H9 (cell line): Measurements from ENCODE around the gene FASTK. TPM values are rescaled to one million over a fixed set of nuclear protein-coding genes. Genes with fewer than 3 reads are reported as not detected.

Experiments
- DNase-seq: peaks from one replicate; pipeline ENCODE4 v3.0.0-alpha.2; 2017
- H2AFZ ChIP-seq: one replicate; pipeline ENCODE4 v1.6.1; 2013; ENCODE audit warnings: mild to moderate bottlenecking, low read length, control low read depth, moderate library complexity
- H2AK5ac ChIP-seq: 2 replicates; pipeline ENCODE4 v1.6.1; 2013; ENCODE audit warnings: low read length, control low read depth, mixed read lengths; ENCODE audit not compliant: insufficient read length
- H2BK120ac ChIP-seq: one replicate; pipeline ENCODE4 v1.6.1; 2013; ENCODE audit warnings: low read depth, mild to moderate bottlenecking, low read length, control low read depth, inconsistent platforms; ENCODE audit not compliant: poor library complexity, severe bottlenecking
- H2BK12ac ChIP-seq: 2 replicates; pipeline ENCODE4 v1.6.1; 2013; ENCODE audit warnings: low read length, control low read depth, mixed read lengths, low read depth; ENCODE audit not compliant: insufficient read length
- H2BK15ac ChIP-seq: 2 replicates; pipeline ENCODE4 v1.6.1; 2013; ENCODE audit warnings: low read depth, low read length, control low read depth
- H2BK20ac ChIP-seq: one replicate; pipeline ENCODE4 v1.6.1; 2013; ENCODE audit warnings: low read depth, mild to moderate bottlenecking, low read length, control low read depth, inconsistent platforms; ENCODE audit not compliant: poor library complexity, severe bottlenecking
- H2BK5ac ChIP-seq: 2 replicates; pipeline ENCODE4 v1.6.1; 2013; ENCODE audit warnings: low read length, control low read depth, mixed read lengths; ENCODE audit not compliant: insufficient read length
- H3K14ac ChIP-seq: 2 replicates; pipeline ENCODE4 v1.6.1; 2013; ENCODE audit warnings: low read length, control low read depth; ENCODE audit not compliant: insufficient read depth
- H3K18ac ChIP-seq: 2 replicates; pipeline ENCODE4 v1.6.1; 2013; ENCODE audit warnings: low read depth, mild to moderate bottlenecking, mixed read lengths, low read length, control low read depth; ENCODE audit not compliant: insufficient read length
- H3K23ac ChIP-seq: 2 replicates; pipeline ENCODE4 v1.6.1; 2013; ENCODE audit warnings: low read length, control low read depth, mixed read lengths, low read depth; ENCODE audit not compliant: insufficient read length
- H3K23me2 ChIP-seq: 2 replicates; pipeline ENCODE4 v1.6.1; 2013; ENCODE audit warnings: low read depth, mild to moderate bottlenecking, mixed read lengths, low read length, control low read depth; ENCODE audit not compliant: insufficient read length, poor library complexity, severe bottlenecking
- H3K27ac ChIP-seq: 2 replicates; pipeline ENCODE4 v1.5.1; 2013; ENCODE audit warnings: low read length, control low read depth, mixed read lengths, low read depth; ENCODE audit not compliant: insufficient read length
- H3K27me3 ChIP-seq: 2 replicates; pipeline ENCODE4 v1.6.1; 2013; ENCODE audit warnings: low read length, control low read depth, inconsistent platforms; ENCODE audit not compliant: insufficient read depth
- H3K4ac ChIP-seq: 2 replicates; pipeline ENCODE4 v1.6.1; 2013; ENCODE audit warnings: low read depth, mild to moderate bottlenecking, control low read depth, inconsistent platforms, low read length, moderate library complexity
- H3K4me1 ChIP-seq: 2 replicates; pipeline ENCODE4 v1.6.1; 2013; ENCODE audit warnings: low read length, control low read depth, inconsistent platforms; ENCODE audit not compliant: insufficient read depth
- H3K4me2 ChIP-seq: 2 replicates; pipeline ENCODE4 v1.6.1; 2013; ENCODE audit warnings: low read length, control low read depth, mixed read lengths; ENCODE audit not compliant: insufficient read length, insufficient read depth
- H3K56ac ChIP-seq: 2 replicates; pipeline ENCODE4 v1.6.1; 2013; ENCODE audit warnings: low read depth, mild to moderate bottlenecking, mixed read lengths, low read length, control low read depth; ENCODE audit not compliant: insufficient read length
- H3K79me1 ChIP-seq: 2 replicates; pipeline ENCODE4 v1.6.1; 2013; ENCODE audit warnings: low read depth, mild to moderate bottlenecking, moderate library complexity, low read length, control low read depth, inconsistent platforms; ENCODE audit not compliant: insufficient read depth, poor library complexity, severe bottlenecking
- H3K79me2 ChIP-seq: 2 replicates; pipeline ENCODE4 v1.6.1; 2013; ENCODE audit warnings: low read length, control low read depth, inconsistent platforms; ENCODE audit not compliant: insufficient read depth
- H3K9ac ChIP-seq: 2 replicates; pipeline ENCODE4 v1.6.1; 2013; ENCODE audit warnings: low read length, control low read depth, mixed read lengths; ENCODE audit not compliant: insufficient read length; ENCODE audit errors: extremely low read depth
- H3K9me3 ChIP-seq: one replicate; pipeline ENCODE4 v1.6.1; 2013; ENCODE audit warnings: low read depth, low read length, inconsistent platforms; ENCODE audit not compliant: control insufficient read depth
- H3T11ph ChIP-seq: one replicate; pipeline ENCODE4 v1.6.1; 2013; ENCODE audit warnings: mild to moderate bottlenecking, low read length, control low read depth, inconsistent platforms
- H4K20me1 ChIP-seq: one replicate; pipeline ENCODE4 v1.6.1; 2013; ENCODE audit not compliant: control insufficient read depth, insufficient read length, insufficient read depth
- H4K5ac ChIP-seq: 2 replicates; pipeline ENCODE4 v1.6.1; 2013; ENCODE audit warnings: low read depth, mild to moderate bottlenecking, mixed read lengths, low read length, control low read depth; ENCODE audit not compliant: insufficient read length
- H4K8ac ChIP-seq: replicated peaks from 2 replicates; pipeline ENCODE4 v1.6.1; 2013; ENCODE audit warnings: low read length, control low read depth, mixed read lengths, low read depth; ENCODE audit not compliant: insufficient read length
- H4K91ac ChIP-seq: 2 replicates; pipeline ENCODE4 v1.6.1; 2013; ENCODE audit warnings: low read depth, mild to moderate bottlenecking, moderate library complexity, mixed read lengths, low read length, control low read depth; ENCODE audit not compliant: insufficient read length
- H3K27ac Mint-ChIP-seq, 3 experiments: 2 replicates in 2 of 3; 3 replicates in 1 of 3; pipeline ENCODE4 v1.8.0; 2020 to 2021; ENCODE audit warnings: mixed read lengths in 3 of 3, mild to moderate bottlenecking in 1 of 3, moderate library complexity in 1 of 3
- H3K27me3 Mint-ChIP-seq: 2 replicates; pipeline ENCODE4 v1.8.0; 2021; ENCODE audit warnings: low read depth, mild to moderate bottlenecking, moderate library complexity, mixed read lengths
- H3K36me3 Mint-ChIP-seq, 3 experiments: 2 replicates in 2 of 3; 3 replicates in 1 of 3; pipeline ENCODE4 v1.8.0; 2020 to 2021; ENCODE audit warnings: low read depth in 3 of 3, mixed read lengths in 3 of 3; ENCODE audit not compliant: insufficient read depth in 1 of 3
- H3K4me1 Mint-ChIP-seq, 2 experiments: 2 replicates each; pipeline ENCODE4 v1.8.0; 2020; ENCODE audit warnings: mixed read lengths in 2 of 2
- H3K4me3 Mint-ChIP-seq, 2 experiments: 2 replicates in 1 of 2; 3 replicates in 1 of 2; pipeline ENCODE4 v1.8.0; 2020 to 2021; ENCODE audit warnings: mild to moderate bottlenecking in 2 of 2, mixed read lengths in 2 of 2, moderate library complexity in 1 of 2
- H3K9me3 Mint-ChIP-seq, 2 experiments: 2 replicates in 1 of 2; 3 replicates in 1 of 2; pipeline ENCODE4 v1.8.0; 2020; ENCODE audit warnings: mild to moderate bottlenecking in 2 of 2, mixed read lengths in 2 of 2, moderate library complexity in 1 of 2
- WGBS: extraction: QIAGEN DNeasy Blood & Tissue Kit; methylation state at CpG from one replicate; pipeline ENCODE4 v1.1.7; 2013; ENCODE audit warnings: missing lambda C conversion rate, low lambda C conversion rate, mixed read lengths; ENCODE audit not compliant: insufficient read length; ENCODE audit errors: extremely low coverage; 5-methylcytosine and 5-hydroxymethylcytosine counted together
- total RNA-seq: library from RNA; stranded (reverse); gene quantifications from 2 replicates; pipeline ENCODE4 v1.2.1, GENCODE V29; 2021
- TF ChIP-seq, protein P1 (sequence below): fragments of 200-600 bp; sonication (generic); conservative IDR thresholded peaks from 3 replicates; pipeline ENCODE4 v1.8.0; 2021; ENCODE audit warnings: antibody characterized with exemption, mild to moderate bottlenecking

The FASTK gene
- total RNA-seq, 1 experiment from 2014 or later = 57.8 TPM

DNA sequence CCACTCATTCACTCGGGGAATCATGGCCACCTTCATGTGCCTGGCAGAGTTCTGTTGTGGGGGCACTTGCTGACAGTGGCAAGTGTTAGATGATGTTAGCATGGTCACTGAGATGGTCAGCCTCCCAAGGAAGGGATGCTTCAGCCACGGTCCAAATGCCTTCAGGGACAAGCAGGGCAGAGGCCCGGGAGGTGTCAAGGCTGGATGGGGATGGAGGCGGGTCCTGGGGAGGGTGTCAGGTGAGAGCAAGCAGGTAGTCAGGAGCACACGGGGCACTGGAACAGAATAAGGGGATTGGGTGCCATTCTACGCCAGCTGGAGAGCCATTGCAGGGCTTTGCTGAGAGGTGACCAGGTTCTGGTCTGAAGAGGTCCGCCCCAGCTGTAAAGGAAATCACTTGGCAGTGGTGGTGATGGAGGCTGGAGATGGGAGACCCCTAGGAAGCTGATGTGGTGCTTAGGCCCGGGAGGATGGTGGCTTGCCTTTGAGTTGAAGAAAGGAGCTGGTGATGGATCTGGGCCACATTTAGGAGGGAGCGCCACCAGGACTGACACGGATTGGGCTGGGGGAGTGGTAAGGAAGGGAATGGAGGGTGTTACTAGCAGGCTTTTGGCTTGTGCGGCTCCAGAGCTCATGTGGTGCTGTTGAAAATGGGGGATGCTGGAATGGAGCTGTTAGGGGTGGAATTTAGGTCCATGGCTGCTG lies 29.8 kb upstream of the FASTK start:
- Histone ChIP-seq H3K9ac (no peak overlapping the region), H3K4me2 (no peak overlapping the region), H3K27ac (no peak overlapping the region), H2BK12ac (no peak overlapping the region), H3K79me1 (peaks cover 3% of the 10 kb centered on the region), H3K79me2 (peaks cover 4% of the 10 kb centered on the region; the same call in 1 of the 2 replicates), H3K56ac (no peak overlapping the region), H2BK120ac (no peak overlapping the region), H3K23ac (no peak overlapping the region), H4K5ac (no peak overlapping the region), H2BK5ac (no peak overlapping the region), H2AFZ (no peak overlapping the region), H3K4me1 (peaks cover 7% of the 10 kb centered on the region; the same call in 1 of the 2 replicates), H3K18ac (no peak overlapping the region), H4K20me1 (no peaks in the 10 kb centered on the region), H3K23me2 (no peaks in the 10 kb centered on the region), H4K8ac (no peak overlapping the region), H4K91ac (no peak overlapping the region), H3T11ph (no peak overlapping the region), H3K4ac (no peak overlapping the region), H2BK15ac (no peak overlapping the region), H3K27me3 (no peaks in the 10 kb centered on the region), H2BK20ac (no peak overlapping the region), H2AK5ac (no peak overlapping the region), H3K14ac (no peak overlapping the region), H3K9me3 (no peaks in the 10 kb centered on the region)
- TF ChIP-seq, protein P1, sequence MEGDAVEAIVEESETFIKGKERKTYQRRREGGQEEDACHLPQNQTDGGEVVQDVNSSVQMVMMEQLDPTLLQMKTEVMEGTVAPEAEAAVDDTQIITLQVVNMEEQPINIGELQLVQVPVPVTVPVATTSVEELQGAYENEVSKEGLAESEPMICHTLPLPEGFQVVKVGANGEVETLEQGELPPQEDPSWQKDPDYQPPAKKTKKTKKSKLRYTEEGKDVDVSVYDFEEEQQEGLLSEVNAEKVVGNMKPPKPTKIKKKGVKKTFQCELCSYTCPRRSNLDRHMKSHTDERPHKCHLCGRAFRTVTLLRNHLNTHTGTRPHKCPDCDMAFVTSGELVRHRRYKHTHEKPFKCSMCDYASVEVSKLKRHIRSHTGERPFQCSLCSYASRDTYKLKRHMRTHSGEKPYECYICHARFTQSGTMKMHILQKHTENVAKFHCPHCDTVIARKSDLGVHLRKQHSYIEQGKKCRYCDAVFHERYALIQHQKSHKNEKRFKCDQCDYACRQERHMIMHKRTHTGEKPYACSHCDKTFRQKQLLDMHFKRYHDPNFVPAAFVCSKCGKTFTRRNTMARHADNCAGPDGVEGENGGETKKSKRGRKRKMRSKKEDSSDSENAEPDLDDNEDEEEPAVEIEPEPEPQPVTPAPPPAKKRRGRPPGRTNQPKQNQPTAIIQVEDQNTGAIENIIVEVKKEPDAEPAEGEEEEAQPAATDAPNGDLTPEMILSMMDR = no peak
- peak overlapping the region in 1 of 2 experiments; percentile 53; a peak in 2 of 5 replicates for H3K4me3 Mint-ChIP-seq
- no peaks in the 10 kb centered on the region for H3K9me3 Mint-ChIP-seq
- peak overlapping the region in 2 of 3 experiments; percentile 23 to 91; a peak in 3 of 7 replicates for H3K27ac Mint-ChIP-seq
- DNase-seq = no peak
- peaks cover 24 to 28% of the 10 kb centered on the region in 2 experiments for H3K4me1 Mint-ChIP-seq
- no peaks in the 10 kb centered on the region; the same call in none of the 2 replicates for H3K27me3 Mint-ChIP-seq
- H3K36me3 Mint-ChIP-seq = peaks cover 0 to 4% (median 2%) of the 10 kb centered on the region in 3 experiments; a peak in 4 of 7 replicates
- WGBS = no CpG with 5 or more reads among the region's 11 CpGs
